Effector memory CD8-positive, alpha-beta T cell (primary cell): ENCODE measurements around the gene DLG4.

ENCODE experiments used
- ATAC-seq: fragments of 150-1000 bp; cut with Tn5 transposase; replicated peaks from 2 replicates; pipeline ENCODE4 v1.10.0; 2021; ENCODE audit warnings: mild to moderate bottlenecking, moderate library complexity
- DNase-seq, 3 experiments: peaks; one replicate each; pipeline ENCODE4 v3.0.0; 2021
- H3K27ac Mint-ChIP-seq, 2 donors: one replicate each; pipeline ENCODE4 v1.8.0; 2022; ENCODE audit warnings: mild to moderate bottlenecking in 2 of 2, mixed read lengths in 2 of 2, moderate library complexity in 2 of 2
- H3K27me3 Mint-ChIP-seq, 2 donors: one replicate each; pipeline ENCODE4 v1.8.0; 2022; ENCODE audit warnings: mixed read lengths in 2 of 2
- H3K36me3 Mint-ChIP-seq: one replicate; pipeline ENCODE4 v1.8.0; 2022; ENCODE audit warnings: mild to moderate bottlenecking, moderate library complexity, mixed read lengths; ENCODE audit not compliant: insufficient read depth
- H3K4me1 Mint-ChIP-seq, 2 donors: one replicate each; pipeline ENCODE4 v1.8.0; 2022; ENCODE audit warnings: low read depth in 2 of 2, mixed read lengths in 2 of 2
- H3K4me3 Mint-ChIP-seq, 2 donors: one replicate each; pipeline ENCODE4 v1.8.0; 2022; ENCODE audit warnings: mild to moderate bottlenecking in 2 of 2, mixed read lengths in 2 of 2, moderate library complexity in 2 of 2
- H3K9me3 Mint-ChIP-seq, 2 donors: one replicate each; pipeline ENCODE4 v1.8.0; 2022; ENCODE audit warnings: mixed read lengths in 2 of 2

The DLG4 gene

GRCh38 chr17:7241783-7242716 is 22.4 kb upstream of the DLG4 start, which contains the start of gene GABARAP:
TSS of gene GABARAP (minus strand) at chr17:7242449. CDS start at chr17:7242330, 119 bp downstream.
- peaks cover 84% of the 10 kb centered on the region for H3K36me3 Mint-ChIP-seq
- DNase-seq (peak; percentile 88 to 93 (median 91)), ATAC-seq (peak; percentile 45)
- H3K4me1 Mint-ChIP-seq = peaks cover 37 to 40% of the 10 kb centered on the region in 2 donors
- H3K27ac Mint-ChIP-seq = peak within 1 kb of the TSS; percentile 98 to 99
- peak within 1 kb of the TSS; percentile 99 to 100 for H3K4me3 Mint-ChIP-seq
- no peaks in the 10 kb centered on the region for H3K27me3 Mint-ChIP-seq
- H3K9me3 Mint-ChIP-seq = no peaks in the 10 kb centered on the region

- H3K4me1 Mint-ChIP-seq = peaks cover 42 to 47% of the 10 kb centered on the region in 2 donors
Observed at GRCh38 chr17:7241090-7241733, 21.6 kb upstream of the DLG4 start.

GRCh38 chr17:7240375-7240774 is 20.7 kb upstream of the DLG4 start:
- DNase-seq = no peak
- peak overlapping the region; percentile 99 to 100 for H3K4me3 Mint-ChIP-seq
- H3K9me3 Mint-ChIP-seq = no peaks in the 10 kb centered on the region
- peaks cover 83% of the 10 kb centered on the region for H3K36me3 Mint-ChIP-seq
- H3K27me3 Mint-ChIP-seq = no peaks in the 10 kb centered on the region
- ATAC-seq = no peak
- H3K4me1 Mint-ChIP-seq = peaks cover 46 to 54% of the 10 kb centered on the region in 2 donors
- peak overlapping the region; percentile 38 to 89 for H3K27ac Mint-ChIP-seq

More at GRCh38 chr17:7241090-7241733, 21.6 kb upstream of the DLG4 start:
- Mint-ChIP-seq H3K9me3 (no peaks in the 10 kb centered on the region), H3K27me3 (no peaks in the 10 kb centered on the region), H3K27ac (peak overlapping the region; percentile 98 to 99), H3K4me3 (peak overlapping the region; percentile 99 to 100), H3K36me3 (peaks cover 84% of the 10 kb centered on the region)
- ATAC-seq (no peak), DNase-seq (no peak)

GRCh38 chr17:7239091-7240027 is 19.7 kb upstream of the DLG4 start, which contains the start of gene PHF23:
TSS of gene PHF23 (minus strand) at chr17:7239457. CDS start at chr17:7239279, 178 bp downstream.
- peak within 1 kb of the TSS; percentile 99 to 100 for H3K4me3 Mint-ChIP-seq
- ATAC-seq (peak; percentile 66), DNase-seq (peak; percentile 86 to 91 (median 90))
- peaks cover 53 to 63% of the 10 kb centered on the region in 2 donors for H3K4me1 Mint-ChIP-seq
- no peaks in the 10 kb centered on the region for H3K9me3 Mint-ChIP-seq
- peak within 1 kb of the TSS; percentile 89 to 91 for H3K27ac Mint-ChIP-seq
- no peaks in the 10 kb centered on the region for H3K27me3 Mint-ChIP-seq
- H3K36me3 Mint-ChIP-seq = peaks cover 85% of the 10 kb centered on the region

- peak in 2 of 3 experiments; percentile 18 to 33 for DNase-seq
- Mint-ChIP-seq H3K27ac (peak overlapping the region; percentile 89 to 91), H3K9me3 (no peaks in the 10 kb centered on the region), H3K4me3 (peak overlapping the region; percentile 99 to 100), H3K27me3 (no peaks in the 10 kb centered on the region), H3K36me3 (peaks cover 88% of the 10 kb centered on the region), H3K4me1 (peaks cover 57 to 69% of the 10 kb centered on the region in 2 donors)
- ATAC-seq = no peak
Observed at GRCh38 chr17:7238420-7239090, 18.9 kb upstream of the DLG4 start.

GRCh38 chr17:7237761-7238419 is 18.3 kb upstream of the DLG4 start:
- Mint-ChIP-seq H3K36me3 (peaks cover 86% of the 10 kb centered on the region), H3K9me3 (no peaks in the 10 kb centered on the region), H3K27ac (peak overlapping the region; percentile 89 to 91), H3K27me3 (no peaks in the 10 kb centered on the region), H3K4me1 (peaks cover 59 to 72% of the 10 kb centered on the region in 2 donors), H3K4me3 (peak overlapping the region; percentile 99 to 100)
- DNase-seq (peak; percentile 60 to 61 (median 61)), ATAC-seq (peak; percentile 16)

GRCh38 chr17:7237266-7237760 is 17.7 kb upstream of the DLG4 start:
- DNase-seq = no peak
- Mint-ChIP-seq H3K27ac (peak overlapping the region; percentile 89 to 91), H3K36me3 (peaks cover 80% of the 10 kb centered on the region), H3K9me3 (no peaks in the 10 kb centered on the region), H3K4me1 (peaks cover 61 to 68% of the 10 kb centered on the region in 2 donors), H3K27me3 (no peaks in the 10 kb centered on the region), H3K4me3 (peak overlapping the region; percentile 99 to 100)
- ATAC-seq = no peak

- ATAC-seq (no peak), DNase-seq (no peak)
- Mint-ChIP-seq H3K9me3 (no peaks in the 10 kb centered on the region), H3K4me1 (peaks cover 60 to 68% of the 10 kb centered on the region in 2 donors), H3K27ac (peak overlapping the region; percentile 1 to 89), H3K4me3 (peak overlapping the region; percentile 99 to 100), H3K27me3 (no peaks in the 10 kb centered on the region), H3K36me3 (peaks cover 75% of the 10 kb centered on the region)
Observed at GRCh38 chr17:7236808-7237207, 17.2 kb upstream of the DLG4 start.

GRCh38 chr17:7235693-7236665 is 16.3 kb upstream of the DLG4 start:
- H3K4me3 Mint-ChIP-seq = peak overlapping the region in 1 of 2 donors; percentile 92
- H3K4me1 Mint-ChIP-seq = peaks cover 53 to 66% of the 10 kb centered on the region in 2 donors
- H3K36me3 Mint-ChIP-seq = peaks cover 70% of the 10 kb centered on the region
- DNase-seq = no peak
- no peak for ATAC-seq
- H3K27me3 Mint-ChIP-seq = no peaks in the 10 kb centered on the region
- no peaks in the 10 kb centered on the region for H3K9me3 Mint-ChIP-seq
- no peak overlapping the region for H3K27ac Mint-ChIP-seq

GRCh38 chr17:7234083-7234951 is 14.7 kb upstream of the DLG4 start, which contains the start of gene DVL2:
TSS of gene DVL2 (minus strand) at chr17:7234517. CDS start at chr17:7234262, 255 bp downstream.
- peaks cover 55% of the 10 kb centered on the region for H3K36me3 Mint-ChIP-seq
- H3K4me3 Mint-ChIP-seq = peak within 1 kb of the TSS; percentile 91 to 92
- ATAC-seq = peak; percentile 63
- H3K9me3 Mint-ChIP-seq = no peaks in the 10 kb centered on the region
- H3K27ac Mint-ChIP-seq = peak within 1 kb of the TSS; percentile 80 to 93
- H3K27me3 Mint-ChIP-seq = no peaks in the 10 kb centered on the region
- peak; percentile 91 to 94 (median 91) for DNase-seq
- H3K4me1 Mint-ChIP-seq = peaks cover 44 to 58% of the 10 kb centered on the region in 2 donors
